Stomach (tissue), 9 donors: ENCODE results near the gene DOCK3. TPM values are rescaled to one million over a fixed set of nuclear protein-coding genes. Genes with fewer than 3 reads are reported as not detected.
A peak's percentile ranks its signal among the peaks of the same experiment; 100 is the strongest.

ENCODE experiments used
- DNase-seq, 2 donors: peaks; one replicate each; pipeline versions ENCODE4 v3.0.0 to v3.0.0-alpha.2; 2013 to 2019
- H3K27ac ChIP-seq, 5 donors: fragments of 200-600 bp in 4 of 5; sonication (generic) in 4 of 5; one replicate each; pipeline ENCODE4 v1.5.1; 2013 to 2019; ENCODE audit warnings: mild to moderate bottlenecking in 1 of 5, moderate library complexity in 1 of 5
- H3K27me3 ChIP-seq, 3 donors: fragments of 200-600 bp; sonication (generic); one replicate each; pipeline ENCODE4 v1.5.1; 2017 to 2019; ENCODE audit warnings: mixed run types in 1 of 3
- H3K36me3 ChIP-seq, 4 donors: fragments of 200-600 bp; sonication (generic); 1 replicate in 3 of 4; 2 replicates in 1 of 4; pipeline ENCODE4 v1.5.1; 2016 to 2019
- H3K4me1 ChIP-seq, 4 donors: fragments of 200-600 bp; sonication (generic); one replicate each; pipeline ENCODE4 v1.5.1; 2016 to 2019
- H3K4me3 ChIP-seq, 4 donors: fragments of 200-600 bp; sonication (generic) in 3 of 4; one replicate each; pipeline ENCODE4 v1.5.1; 2016 to 2019; ENCODE audit warnings: mild to moderate bottlenecking in 1 of 4
- H3K9me3 ChIP-seq, 4 donors: fragments of 200-600 bp; sonication (generic); one replicate each; pipeline ENCODE4 v1.5.1; 2016 to 2019
- EP300 ChIP-seq: sonication (generic); formaldehyde crosslinking; IDR thresholded peaks from one replicate; pipeline ENCODE4 v1.6.1; 2017; ENCODE audit warnings: antibody characterized with exemption
- POLR2A ChIP-seq, 4 donors: fragments of 450-650 bp; IDR thresholded peaks; one replicate each; pipeline ENCODE4 v1.6.1; 2016; ENCODE audit warnings: antibody characterized with exemption in 4 of 4, control low read depth in 2 of 4, mild to moderate bottlenecking in 1 of 4, moderate library complexity in 1 of 4
- POLR2AphosphoS5 ChIP-seq, 3 donors: sonication (generic); formaldehyde crosslinking; IDR thresholded peaks; one replicate each; pipeline ENCODE4 v1.6.1; 2016; ENCODE audit warnings: antibody characterized with exemption in 3 of 3
- WGBS, 5 donors: extraction: QIAGEN DNeasy Blood & Tissue Kit in 3 of 5; methylation state at CpG; one replicate each; pipeline versions ENCODE4 v1.1.5 to v1.1.7; 2013 to 2018; 5-methylcytosine and 5-hydroxymethylcytosine counted together
- intact Hi-C: fragments of 100-400 bp; cut with DNase I; formaldehyde crosslinking; loops from one replicate; pipeline ENCODE4 v1.15.1; 2023; ENCODE audit warnings: low total_unique reads
- polyA plus RNA-seq, 3 donors: library from polyadenylated mRNA; stranded (reverse); fragments of 200-250 nt; gene quantifications; one replicate each; pipeline ENCODE4 v1.2.3, GENCODE V29; 2013
- total RNA-seq, 5 donors: library from RNA; depleted of rRNA; stranded (reverse); fragments of >200 nt; gene quantifications; one replicate each; pipeline versions ENCODE4 v1.1.0 to v1.2.3, GENCODE V29; 2014 to 2016
- TF ChIP-seq, protein P1 (sequence below), 7 experiments: fragments of 450-650 bp in 4 of 7; fragments of 200-600 bp in 3 of 7; sonication (generic) in 3 of 7; IDR thresholded peaks; one replicate each; pipeline ENCODE4 v1.5.1; 2016 to 2019; ENCODE audit warnings: antibody characterized with exemption in 7 of 7, control low read depth in 2 of 7, mild to moderate bottlenecking in 1 of 7
- donor health status: healthy with polysubstance abuse.
- donor health status: Bipolar disorder and iron deficiency.
- donor health status: healthy.

The DOCK3 gene
- total and polyA plus RNA-seq, 8 donors, result 0.06 to 2.3 (median 1.0) TPM; not detected in 2

DNA sequence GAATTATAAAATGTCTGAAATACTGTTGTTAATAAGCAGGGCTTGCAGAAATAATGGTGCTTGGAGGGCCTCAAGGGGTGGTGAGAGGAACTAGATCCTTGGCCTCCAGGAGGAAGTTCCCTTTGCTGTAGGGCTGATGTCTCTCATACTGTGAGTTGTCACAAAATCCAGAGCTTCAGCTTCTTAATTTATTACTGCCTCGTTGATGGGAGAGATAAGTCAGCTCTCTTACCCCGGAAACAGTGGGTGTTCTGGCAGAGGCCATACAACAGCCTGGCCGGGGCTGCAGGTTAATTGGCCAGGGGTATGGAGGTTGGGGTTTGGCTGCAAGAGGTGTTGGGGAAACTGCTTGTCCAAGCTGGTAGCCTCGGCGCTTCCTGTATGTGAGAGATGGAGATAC, 42.3 kb upstream of the DOCK3 start:
- TF ChIP-seq, protein P1, sequence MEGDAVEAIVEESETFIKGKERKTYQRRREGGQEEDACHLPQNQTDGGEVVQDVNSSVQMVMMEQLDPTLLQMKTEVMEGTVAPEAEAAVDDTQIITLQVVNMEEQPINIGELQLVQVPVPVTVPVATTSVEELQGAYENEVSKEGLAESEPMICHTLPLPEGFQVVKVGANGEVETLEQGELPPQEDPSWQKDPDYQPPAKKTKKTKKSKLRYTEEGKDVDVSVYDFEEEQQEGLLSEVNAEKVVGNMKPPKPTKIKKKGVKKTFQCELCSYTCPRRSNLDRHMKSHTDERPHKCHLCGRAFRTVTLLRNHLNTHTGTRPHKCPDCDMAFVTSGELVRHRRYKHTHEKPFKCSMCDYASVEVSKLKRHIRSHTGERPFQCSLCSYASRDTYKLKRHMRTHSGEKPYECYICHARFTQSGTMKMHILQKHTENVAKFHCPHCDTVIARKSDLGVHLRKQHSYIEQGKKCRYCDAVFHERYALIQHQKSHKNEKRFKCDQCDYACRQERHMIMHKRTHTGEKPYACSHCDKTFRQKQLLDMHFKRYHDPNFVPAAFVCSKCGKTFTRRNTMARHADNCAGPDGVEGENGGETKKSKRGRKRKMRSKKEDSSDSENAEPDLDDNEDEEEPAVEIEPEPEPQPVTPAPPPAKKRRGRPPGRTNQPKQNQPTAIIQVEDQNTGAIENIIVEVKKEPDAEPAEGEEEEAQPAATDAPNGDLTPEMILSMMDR (IDR thresholded peaks at IDR 0.05), result no peak
- TF ChIP-seq POLR2A (IDR thresholded peaks at IDR 0.05) (no peak), EP300 (no peak), POLR2AphosphoS5 (IDR thresholded peaks at IDR 0.05) (no peak)
- Histone ChIP-seq H3K27ac (peak overlapping the region in 1 of 5 donors; percentile 17), H3K4me3 (no peak overlapping the region), H3K36me3 (peaks cover 0 to 22% (median 0%) of the 10 kb centered on the region in 4 donors), H3K9me3 (no peaks in the 10 kb centered on the region), H3K4me1 (peaks cover 0 to 64% (median 23%) of the 10 kb centered on the region in 4 donors), H3K27me3 (no peaks in the 10 kb centered on the region)
- DNase-seq, result no peak
- intact Hi-C loops, result no loop called here
- 55 to 68% (median 61%) methylated on average over 5 of the region's 5 CpGs for WGBS, 5 donors

DNA sequence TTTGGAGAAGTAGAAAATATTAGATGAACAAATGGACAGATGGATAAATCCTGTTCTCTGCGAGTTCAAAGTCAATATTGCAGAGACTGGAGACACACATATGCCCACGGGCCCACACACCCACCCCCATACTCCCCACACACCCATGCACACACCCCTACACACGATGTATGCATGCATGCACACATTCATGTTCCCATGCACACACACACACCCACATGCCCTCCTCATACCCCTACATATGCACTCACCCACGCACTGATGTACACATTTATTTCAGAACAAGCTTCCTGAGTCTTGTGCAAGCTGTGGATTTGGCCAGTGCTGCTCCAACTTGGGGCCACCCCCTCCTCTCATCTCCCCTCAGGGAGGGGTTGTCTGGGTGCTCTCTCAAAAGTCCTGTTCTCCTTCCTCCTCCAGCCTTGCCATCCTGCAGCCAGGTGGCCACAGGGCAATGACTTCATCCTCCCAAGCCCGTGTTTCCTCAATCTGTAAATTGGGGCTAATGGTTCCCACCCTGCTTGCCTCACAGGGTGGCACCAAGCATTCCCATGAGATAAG, 41.4 kb upstream of the DOCK3 start:
- 66 to 75% (median 73%) methylated on average over 5 of the region's 5 CpGs for WGBS, 5 donors
- DNase-seq, result no peak
- Histone ChIP-seq H3K4me1 (peaks cover 0 to 56% (median 21%) of the 10 kb centered on the region in 4 donors), H3K27me3 (no peaks in the 10 kb centered on the region), H3K9me3 (no peaks in the 10 kb centered on the region), H3K4me3 (no peak overlapping the region), H3K36me3 (peaks cover 0 to 22% (median 0%) of the 10 kb centered on the region in 4 donors), H3K27ac (no peak overlapping the region)
- TF ChIP-seq POLR2AphosphoS5 (IDR thresholded peaks at IDR 0.05) (no peak), POLR2A (IDR thresholded peaks at IDR 0.05) (no peak), EP300 (no peak)
- TF ChIP-seq, protein P1 (IDR thresholded peaks at IDR 0.05), result no peak
- intact Hi-C loops, result no loop called here

DNA sequence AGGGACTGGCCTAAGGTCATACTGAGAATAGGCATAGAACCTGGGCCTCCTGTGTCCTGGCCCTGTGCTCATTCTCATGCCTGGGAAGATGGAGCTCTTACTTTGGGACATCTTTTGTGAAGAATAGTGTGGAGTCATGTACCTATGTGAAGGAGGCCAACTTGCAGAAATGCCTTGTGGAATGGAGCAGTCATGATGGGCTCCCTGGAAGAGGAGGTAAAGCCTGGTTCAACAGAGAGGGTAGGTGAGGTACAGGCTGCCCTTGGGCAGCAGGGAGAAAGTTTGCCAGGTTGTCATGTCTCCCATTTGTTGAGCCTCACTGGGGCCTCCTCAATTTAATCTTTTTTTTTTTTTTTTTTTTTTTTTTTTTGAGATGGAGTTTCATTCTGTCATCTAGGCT, 39.7 kb upstream of the DOCK3 start:
- peaks cover 0 to 41% (median 20%) of the 10 kb centered on the region in 4 donors for H3K4me1 ChIP-seq
- TF ChIP-seq, protein P1 (IDR thresholded peaks at IDR 0.05), result no peak
- TF ChIP-seq POLR2A (IDR thresholded peaks at IDR 0.05), result no peak
- no peak for TF ChIP-seq EP300
- TF ChIP-seq POLR2AphosphoS5 (IDR thresholded peaks at IDR 0.05), result no peak
- DNase-seq, result no peak
- H3K27ac ChIP-seq, result no peak overlapping the region
- no peaks in the 10 kb centered on the region for H3K27me3 ChIP-seq
- no peak overlapping the region for H3K4me3 ChIP-seq
- H3K9me3 ChIP-seq, result no peaks in the 10 kb centered on the region
- intact Hi-C loops, result no loop called here
- H3K36me3 ChIP-seq, result peaks cover 0 to 23% (median 6%) of the 10 kb centered on the region in 4 donors

DNA sequence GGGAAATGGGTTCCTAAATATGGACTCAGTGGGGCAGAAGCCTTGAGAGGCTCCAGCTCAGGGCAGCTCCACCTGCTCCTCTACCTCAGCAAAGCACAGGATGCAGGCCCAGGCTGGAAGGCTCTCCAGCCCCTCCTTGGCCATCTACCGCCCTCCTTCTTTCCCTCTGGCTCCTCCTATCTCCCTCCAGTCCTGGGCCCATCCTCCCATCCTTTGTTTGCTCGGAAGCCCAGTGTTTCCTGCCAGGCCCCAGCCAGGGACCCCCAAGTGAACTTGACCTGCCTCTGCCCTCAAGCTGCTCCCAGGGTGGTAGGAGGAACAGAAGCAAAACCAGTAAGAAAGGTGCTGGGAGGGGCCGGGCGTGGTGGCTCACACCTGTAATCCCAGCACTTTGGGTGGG, 37.7 kb upstream of the DOCK3 start:
- H3K9me3 ChIP-seq, result no peaks in the 10 kb centered on the region
- no peak for DNase-seq
- H3K4me3 ChIP-seq, result no peak overlapping the region
- no peaks in the 10 kb centered on the region for H3K27me3 ChIP-seq
- intact Hi-C loops, result no loop called here
- 79 to 93% (median 87%) methylated on average over 4 of the region's 4 CpGs for WGBS, 5 donors
- H3K36me3 ChIP-seq, result peaks cover 4 to 34% (median 25%) of the 10 kb centered on the region in 4 donors
- H3K27ac ChIP-seq, result no peak overlapping the region
- TF ChIP-seq, protein P1 (IDR thresholded peaks at IDR 0.05), result no peak
- TF ChIP-seq EP300 (no peak), POLR2A (IDR thresholded peaks at IDR 0.05) (no peak), POLR2AphosphoS5 (IDR thresholded peaks at IDR 0.05) (no peak)
- peaks cover 0 to 24% (median 8%) of the 10 kb centered on the region in 4 donors for H3K4me1 ChIP-seq
